Activated T-cell treated with anti-CD3 and anti-CD28 coated beads for 48 hours (primary cell): ENCODE measurements around the gene TRIO.

Experiments used
- DNase-seq: peaks from one replicate; pipeline ENCODE4 v3.0.0-alpha.2; 2020; ENCODE audit warnings: low read depth

TRIO gene

GRCh38 chr5:14123551-14123950 is 19.6 kb upstream of the TRIO start:
- DNase-seq: no peak

GRCh38 chr5:14123974-14124482 is 19.1 kb upstream of the TRIO start:
- DNase-seq: no peak

- no peak for DNase-seq
Observed at GRCh38 chr5:14125262-14125661, 17.9 kb upstream of the TRIO start.

- no peak for DNase-seq
Observed at GRCh38 chr5:14127587-14127986, 15.6 kb upstream of the TRIO start.

GRCh38 chr5:14128079-14128478 is 15.1 kb upstream of the TRIO start:
- no peak for DNase-seq

GRCh38 chr5:14129123-14129522 is 14.0 kb upstream of the TRIO start:
- DNase-seq: no peak

- no peak for DNase-seq
Observed at GRCh38 chr5:14131855-14132503, 11.2 kb upstream of the TRIO start.

- no peak for DNase-seq
Observed at GRCh38 chr5:14133394-14133793, 9.7 kb upstream of the TRIO start.

GRCh38 chr5:14134083-14134482 is 9.1 kb upstream of the TRIO start:
- DNase-seq: no peak

GRCh38 chr5:14134771-14135170 is 8.4 kb upstream of the TRIO start:
- no peak for DNase-seq

GRCh38 chr5:14135621-14136020 is 7.5 kb upstream of the TRIO start:
- DNase-seq: no peak

GRCh38 chr5:14136228-14136627 is 6.9 kb upstream of the TRIO start:
- DNase-seq: no peak

GRCh38 chr5:14138608-14139540 is 4.3 kb upstream of the TRIO start:
- no peak for DNase-seq

- no peak for DNase-seq
Observed at GRCh38 chr5:14141764-14142163, 1.4 kb upstream of the TRIO start.

GRCh38 chr5:14142202-14142826 is 828 bp upstream of the TRIO start:
- no peak for DNase-seq

GRCh38 chr5:14143546-14143840 is 351 bp downstream of the TRIO start:
- no peak for DNase-seq

GRCh38 chr5:14143841-14144585 is 871 bp downstream of the TRIO start:
- DNase-seq: peak; percentile 16

GRCh38 chr5:14144586-14145434 is 1.7 kb downstream of the TRIO start:
- peak; percentile 31 for DNase-seq

- DNase-seq: no peak
Observed at GRCh38 chr5:14145435-14146334, 2.5 kb downstream of the TRIO start.

- no peak for DNase-seq
Observed at GRCh38 chr5:14146725-14147124, 3.6 kb downstream of the TRIO start.
